Endodermal cell (in vitro differentiated cells): ENCODE results near the gene ALKBH4. TPM values are rescaled to one million over a fixed set of nuclear protein-coding genes. Genes with fewer than 3 reads are reported as not detected.

Experiments used
- DNase-seq: peaks from one replicate; pipeline ENCODE4 v3.0.0-alpha.2; 2017
- H3K27ac ChIP-seq: 2 replicates; pipeline ENCODE4 v1.5.1; 2013; ENCODE audit warnings: mild to moderate bottlenecking, low read depth, low read length, moderate library complexity
- H3K27me3 ChIP-seq: 2 replicates; pipeline ENCODE4 v1.6.1; 2013; ENCODE audit warnings: mild to moderate bottlenecking, low read length, moderate library complexity; ENCODE audit not compliant: insufficient read depth, control insufficient read depth, poor library complexity, severe bottlenecking
- H3K36me3 ChIP-seq: 2 replicates; pipeline ENCODE4 v1.7.0; 2013; ENCODE audit warnings: mild to moderate bottlenecking, low read length, moderate library complexity; ENCODE audit not compliant: control insufficient read depth, insufficient read depth
- H3K4me1 ChIP-seq: one replicate; pipeline ENCODE4 v1.7.0; 2013; ENCODE audit warnings: low read length; ENCODE audit not compliant: control insufficient read depth, insufficient read depth
- H3K4me3 ChIP-seq: 2 replicates; pipeline ENCODE4 v1.5.1; 2013; ENCODE audit warnings: mild to moderate bottlenecking, low read length, moderate library complexity
- H3K9ac ChIP-seq: 2 replicates; pipeline ENCODE4 v1.6.1; 2013; ENCODE audit warnings: mild to moderate bottlenecking, low read length, moderate library complexity; ENCODE audit not compliant: poor library complexity, severe bottlenecking; ENCODE audit errors: extremely low read depth
- H3K9me3 ChIP-seq: 2 replicates; pipeline ENCODE4 v1.6.1; 2013; ENCODE audit warnings: mild to moderate bottlenecking, low read length, moderate library complexity; ENCODE audit not compliant: control insufficient read depth
- H3K27ac Mint-ChIP-seq: 2 replicates; pipeline ENCODE4 v1.8.0; 2020; ENCODE audit warnings: mixed read lengths
- H3K27me3 Mint-ChIP-seq: 2 replicates; pipeline ENCODE4 v1.8.0; 2021; ENCODE audit warnings: mild to moderate bottlenecking, mixed read lengths; ENCODE audit not compliant: insufficient read depth
- H3K36me3 Mint-ChIP-seq: 2 replicates; pipeline ENCODE4 v1.8.0; 2020; ENCODE audit warnings: low read depth, mixed read lengths
- H3K4me1 Mint-ChIP-seq: 2 replicates; pipeline ENCODE4 v1.8.0; 2020; ENCODE audit warnings: mixed read lengths
- H3K4me3 Mint-ChIP-seq: 2 replicates; pipeline ENCODE4 v1.8.0; 2020; ENCODE audit warnings: mild to moderate bottlenecking, moderate library complexity, mixed read lengths
- H3K9me3 Mint-ChIP-seq: 2 replicates; pipeline ENCODE4 v1.8.0; 2020; ENCODE audit warnings: mild to moderate bottlenecking, mixed read lengths
- CTCF ChIP-seq: fragments of 200-600 bp; sonication (generic); conservative IDR thresholded peaks from 2 replicates; pipeline ENCODE4 v1.5.0; 2021; ENCODE audit warnings: antibody characterized with exemption, mild to moderate bottlenecking
- WGBS, 2 experiments: methylation state at CpG; one replicate each; pipeline versions ENCODE4 v1.1.5 to v1.1.7; 2013; ENCODE audit warnings: missing lambda C conversion rate in 2 of 2, mixed read lengths in 1 of 2; ENCODE audit not compliant: insufficient coverage in 1 of 2, insufficient read length in 1 of 2; 5-methylcytosine and 5-hydroxymethylcytosine counted together
- total RNA-seq, 2 donors: library from RNA; stranded (reverse); fragmentation: NEBNext Ultra II Directional in 1 of 2; extraction: Animal tissue kit (Norgen Biotek cat#: 25700) in 1 of 2; gene quantifications; 2 replicates in 1 of 2; 3 replicates in 1 of 2; pipeline ENCODE4 v1.2.1, GENCODE V29; 2021

Gene ALKBH4
- total RNA-seq, 2 donors from 2014 or later, result 16.2 to 17.2 TPM

- Histone ChIP-seq H3K4me1 (no peaks in the 10 kb centered on the region), H3K27ac (no peak overlapping the region), H3K27me3 (no peaks in the 10 kb centered on the region), H3K9me3 (no peaks in the 10 kb centered on the region), H3K36me3 (peaks cover 9% of the 10 kb centered on the region), H3K4me3 (no peak overlapping the region), H3K9ac (no peak overlapping the region)
- peaks cover 34% of the 10 kb centered on the region for H3K36me3 Mint-ChIP-seq
- DNase-seq, result no peak
- peaks cover 7% of the 10 kb centered on the region for H3K4me1 Mint-ChIP-seq
- no peak overlapping the region for H3K27ac Mint-ChIP-seq
- no peak overlapping the region for H3K4me3 Mint-ChIP-seq
- TF ChIP-seq CTCF, result no peak
- H3K27me3 Mint-ChIP-seq, result no peaks in the 10 kb centered on the region
- WGBS, 2 experiments, result 91 to 92% methylated on average over 7 to 8 of the region's 8 CpGs
- H3K9me3 Mint-ChIP-seq, result no peaks in the 10 kb centered on the region
These were observed 4.2 kb downstream of the ALKBH4 start for GRCh38 chr7:102460467-102460866.

- WGBS, 2 experiments, result 94 to 96% methylated on average over 21 of the region's 24 CpGs
- Mint-ChIP-seq H3K36me3 (peaks cover 34% of the 10 kb centered on the region), H3K4me1 (peaks cover 7% of the 10 kb centered on the region), H3K9me3 (no peaks in the 10 kb centered on the region), H3K27me3 (no peaks in the 10 kb centered on the region), H3K27ac (no peak overlapping the region), H3K4me3 (no peak overlapping the region)
- TF ChIP-seq CTCF, result no peak
- no peak overlapping the region for H3K27ac ChIP-seq
- H3K9ac ChIP-seq, result no peak overlapping the region
- DNase-seq, result no peak
- H3K27me3 ChIP-seq, result no peaks in the 10 kb centered on the region
- peaks cover 9% of the 10 kb centered on the region for H3K36me3 ChIP-seq
- H3K4me3 ChIP-seq, result no peak overlapping the region
- no peaks in the 10 kb centered on the region for H3K4me1 ChIP-seq
- H3K9me3 ChIP-seq, result no peaks in the 10 kb centered on the region
These were observed 5.3 kb downstream of the ALKBH4 start for GRCh38 chr7:102459221-102459844.

- no peak overlapping the region for H3K27ac ChIP-seq
- no peaks in the 10 kb centered on the region for H3K9me3 ChIP-seq
- Mint-ChIP-seq H3K36me3 (peaks cover 31% of the 10 kb centered on the region), H3K9me3 (no peaks in the 10 kb centered on the region), H3K4me1 (no peaks in the 10 kb centered on the region), H3K27me3 (no peaks in the 10 kb centered on the region), H3K4me3 (no peak overlapping the region), H3K27ac (no peak overlapping the region)
- 96 to 97% methylated on average over 28 to 40 of the region's 40 CpGs for WGBS, 2 experiments
- no peak for DNase-seq
- H3K9ac ChIP-seq, result no peak overlapping the region
- TF ChIP-seq CTCF, result no peak
- H3K4me3 ChIP-seq, result no peak overlapping the region
- no peaks in the 10 kb centered on the region for H3K4me1 ChIP-seq
- no peaks in the 10 kb centered on the region for H3K27me3 ChIP-seq
- peaks cover 9% of the 10 kb centered on the region for H3K36me3 ChIP-seq
These were observed 7.2 kb downstream of the ALKBH4 start for GRCh38 chr7:102457352-102457924.
